ENCODE measurements around the gene ANGPTL5.
"Not testable (repeated sequence)": the region's sequence is repeated elsewhere in the genome, so short reads cannot be mapped to it uniquely, and the experiment has no call there.

The ANGPTL5 gene

GRCh38 chr11:101916422-101916821 is at the start of gene ANGPTL5:
Gene ANGPTL5, minus strand, starts transcription at chr11:101916522. Its CDS starts 8,613 bp downstream, at chr11:101907909.
- no peak for DNase-seq (ENCODE audit: low spot score)

GRCh38 chr11:101964200-101964599 is 47.9 kb upstream of the ANGPTL5 start:
- DNase-seq (ENCODE audit: low spot score) = not testable (repeated sequence)

- DNase-seq (ENCODE audit: low spot score) = no peak
Measured at GRCh38 chr11:101960231-101960630, 43.9 kb upstream of the ANGPTL5 start.

- DNase-seq (ENCODE audit: low spot score) = no peak
Measured at GRCh38 chr11:101955701-101956100, 39.4 kb upstream of the ANGPTL5 start.

- DNase-seq (ENCODE audit: low spot score) = no peak
Measured at GRCh38 chr11:101955278-101955677, 39.0 kb upstream of the ANGPTL5 start.

GRCh38 chr11:101949680-101950220 is 33.4 kb upstream of the ANGPTL5 start:
- no peak for DNase-seq (ENCODE audit: low spot score)

- DNase-seq (ENCODE audit: low spot score) = no peak
Measured at GRCh38 chr11:101945448-101945847, 29.1 kb upstream of the ANGPTL5 start.

GRCh38 chr11:101944923-101945322 is 28.6 kb upstream of the ANGPTL5 start:
- DNase-seq (ENCODE audit: low spot score) = no peak

GRCh38 chr11:101940901-101941520 is 24.7 kb upstream of the ANGPTL5 start:
- DNase-seq (ENCODE audit: low spot score) = no peak

- no peak for DNase-seq (ENCODE audit: low spot score)
Measured at GRCh38 chr11:101931692-101932091, 15.4 kb upstream of the ANGPTL5 start.

- no peak for DNase-seq (ENCODE audit: low spot score)
Measured at GRCh38 chr11:101929294-101929915, 13.1 kb upstream of the ANGPTL5 start.

GRCh38 chr11:101923554-101923953 is 7.2 kb upstream of the ANGPTL5 start:
- DNase-seq (ENCODE audit: low spot score) = no peak

GRCh38 chr11:101920992-101921391 is 4.7 kb upstream of the ANGPTL5 start:
- DNase-seq (ENCODE audit: low spot score) = no peak

GRCh38 chr11:101917226-101917625 is 904 bp upstream of the ANGPTL5 start:
- DNase-seq (ENCODE audit: low spot score) = no peak

- DNase-seq (ENCODE audit: low spot score) = peak; percentile 70
Measured at GRCh38 chr11:101915791-101916291, 481 bp downstream of the ANGPTL5 start.

- peak; percentile 96 for DNase-seq (ENCODE audit: low spot score)
Measured at GRCh38 chr11:101914738-101915426, 1.4 kb downstream of the ANGPTL5 start, which contains the start of gene CEP126. Gene CEP126, plus strand, starts transcription at chr11:101915010. Its CDS starts 275 bp downstream, at chr11:101915285.

- DNase-seq (ENCODE audit: low spot score) = peak; percentile 70
Measured at GRCh38 chr11:101914341-101914737, 2.0 kb downstream of the ANGPTL5 start.

- peak; percentile 77 for DNase-seq (ENCODE audit: low spot score)
Measured at GRCh38 chr11:101913656-101914055, 2.7 kb downstream of the ANGPTL5 start.

- DNase-seq (ENCODE audit: low spot score) = no peak
Measured at GRCh38 chr11:101912823-101913284, 3.5 kb downstream of the ANGPTL5 start.

GRCh38 chr11:101909087-101909486 is 7.2 kb downstream of the ANGPTL5 start:
- DNase-seq (ENCODE audit: low spot score) = no peak

- no peak for DNase-seq (ENCODE audit: low spot score)
Measured at GRCh38 chr11:101907815-101908214, 8.5 kb downstream of the ANGPTL5 start.

- DNase-seq (ENCODE audit: low spot score) = no peak
Measured at GRCh38 chr11:101894505-101894904, 21.8 kb downstream of the ANGPTL5 start.

Measured in cerebellar cortex (tissue), 1 donor.